Heart left ventricle (tissue), 13 donors: ENCODE data around the gene PGAP2.
A peak's percentile ranks its signal among the peaks of the same experiment; 100 is the strongest.

Experiments used
- POLR2A ChIP-seq, 2 donors: fragments of 450-650 bp; IDR thresholded peaks; one replicate each; pipeline ENCODE4 v1.6.1; 2017; ENCODE audit warnings: antibody characterized with exemption in 2 of 2, mild to moderate bottlenecking in 2 of 2, moderate library complexity in 2 of 2
- TF ChIP-seq, protein P1 (sequence below), 12 donors: fragments of 200-600 bp; sonication (generic) in 4 of 12; IDR thresholded peaks; one replicate each; pipeline versions ENCODE4 v1.5.0 to v1.8.0; 2018 to 2022; ENCODE audit warnings: antibody characterized with exemption in 12 of 12, mild to moderate bottlenecking in 5 of 12
- donor health status: ischemic (EF 13 %, LVEDD 7.1; RV severe dilation, severe dysfunction).
- donor health status: DM: no; HTN: yes; CAD: no.
- donor health status: DM: no; HTN: no; CAD: no.
- donor health status: ischemic (EF 25% LVEDD 6.9; RV normal size, moderate dysfunction).
- donor health status: ischemic (EF 25% LVEDD 5.7; RV mildly dilated, moderate dysfunction).
- donor health status: ischemic (EF 35%, LVEDD 5.7; RV mildly dilated, moderate dysfunction).
- donor health status: nonischemic (EF 11% LVEDD 7.7; RV severe dilation, severe dysfunction).
- donor health status: DM: yes; HTN: yes; CAD: no.
- donor health status: PGD.
- donor health status: ischemic (EF 29% LVEDD 5.4; RV normal size, mild dysfunction).
- donor health status: nonischemic (EF 23%, LVEDD 6.1; RV moderate dilation, normal function).

DNA sequence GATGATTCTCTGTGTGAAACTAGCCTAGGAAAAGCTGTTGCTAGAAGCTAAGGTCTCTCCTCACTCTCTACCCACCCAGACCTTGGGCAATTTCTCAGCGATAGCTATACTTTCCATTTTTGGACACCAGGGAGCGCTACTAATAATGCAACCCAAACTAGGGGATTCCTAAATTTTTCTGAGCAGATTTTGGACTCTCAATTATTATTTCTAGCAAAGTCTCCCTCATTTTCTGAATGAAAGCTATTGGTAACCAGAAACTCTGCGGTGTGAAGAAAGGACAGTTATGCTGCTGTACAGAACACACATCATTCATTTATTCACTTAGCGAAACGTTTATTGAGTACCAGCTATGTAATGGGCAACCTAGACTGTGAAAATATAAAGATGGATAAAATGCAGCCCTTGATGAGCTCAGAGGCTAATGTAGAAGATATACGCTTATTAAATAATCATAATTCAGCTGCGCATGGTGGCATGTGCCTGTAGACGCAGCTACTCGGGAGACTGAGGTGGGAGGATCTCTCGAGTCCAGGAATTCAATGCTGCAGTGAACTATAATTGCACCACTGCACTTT, 41.0 kb downstream of the PGAP2 start:
- TF ChIP-seq, protein P1, sequence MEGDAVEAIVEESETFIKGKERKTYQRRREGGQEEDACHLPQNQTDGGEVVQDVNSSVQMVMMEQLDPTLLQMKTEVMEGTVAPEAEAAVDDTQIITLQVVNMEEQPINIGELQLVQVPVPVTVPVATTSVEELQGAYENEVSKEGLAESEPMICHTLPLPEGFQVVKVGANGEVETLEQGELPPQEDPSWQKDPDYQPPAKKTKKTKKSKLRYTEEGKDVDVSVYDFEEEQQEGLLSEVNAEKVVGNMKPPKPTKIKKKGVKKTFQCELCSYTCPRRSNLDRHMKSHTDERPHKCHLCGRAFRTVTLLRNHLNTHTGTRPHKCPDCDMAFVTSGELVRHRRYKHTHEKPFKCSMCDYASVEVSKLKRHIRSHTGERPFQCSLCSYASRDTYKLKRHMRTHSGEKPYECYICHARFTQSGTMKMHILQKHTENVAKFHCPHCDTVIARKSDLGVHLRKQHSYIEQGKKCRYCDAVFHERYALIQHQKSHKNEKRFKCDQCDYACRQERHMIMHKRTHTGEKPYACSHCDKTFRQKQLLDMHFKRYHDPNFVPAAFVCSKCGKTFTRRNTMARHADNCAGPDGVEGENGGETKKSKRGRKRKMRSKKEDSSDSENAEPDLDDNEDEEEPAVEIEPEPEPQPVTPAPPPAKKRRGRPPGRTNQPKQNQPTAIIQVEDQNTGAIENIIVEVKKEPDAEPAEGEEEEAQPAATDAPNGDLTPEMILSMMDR (IDR thresholded peaks at IDR 0.05), result peak; percentile 40 to 79 (median 71)
- no peak for TF ChIP-seq POLR2A (IDR thresholded peaks at IDR 0.05)
